ENCODE measurements around the gene CLCN4. TPM values are rescaled to one million over a fixed set of nuclear protein-coding genes. Genes with fewer than 3 reads are reported as not detected.

The CLCN4 gene
- total RNA-seq, 4 donors from 2014 or later: 0.79 to 1.1 TPM; not detected in 2

DNA sequence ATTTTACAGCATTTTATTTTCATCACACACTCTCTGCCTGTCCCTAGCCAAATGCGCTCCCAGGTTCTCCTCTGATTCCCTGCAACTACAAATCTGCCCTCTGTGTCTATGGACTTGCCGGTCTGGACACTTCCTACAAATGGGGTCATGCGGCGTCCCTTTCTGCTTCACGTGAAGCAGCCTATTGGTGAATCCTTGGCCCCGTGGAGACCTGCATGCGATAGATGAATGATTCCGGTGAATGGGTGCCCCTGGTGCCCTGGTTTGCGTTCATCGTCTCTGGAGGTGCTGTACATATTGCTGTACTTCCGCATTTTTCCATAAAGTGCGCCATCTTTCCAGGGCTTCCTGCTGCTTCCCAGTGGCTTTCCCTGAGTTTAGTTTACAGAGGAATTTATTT is 27.5 kb upstream of the CLCN4 start:
- Histone ChIP-seq H3K9me3 (no peaks in the 10 kb centered on the region), H3K4me3 (no peak overlapping the region), H3K27ac (no peak overlapping the region), H3K4me1 (no peaks in the 10 kb centered on the region), H3K36me3 (no peaks in the 10 kb centered on the region), H3K27me3 (no peaks in the 10 kb centered on the region)
- TF ChIP-seq POLR2A (IDR thresholded peaks at IDR 0.05) (no peak), POLR2AphosphoS5 (IDR thresholded peaks at IDR 0.05) (no peak), EP300 (IDR thresholded peaks at IDR 0.05; ENCODE audit: low read depth) (no peak)
- TF ChIP-seq, protein P1, sequence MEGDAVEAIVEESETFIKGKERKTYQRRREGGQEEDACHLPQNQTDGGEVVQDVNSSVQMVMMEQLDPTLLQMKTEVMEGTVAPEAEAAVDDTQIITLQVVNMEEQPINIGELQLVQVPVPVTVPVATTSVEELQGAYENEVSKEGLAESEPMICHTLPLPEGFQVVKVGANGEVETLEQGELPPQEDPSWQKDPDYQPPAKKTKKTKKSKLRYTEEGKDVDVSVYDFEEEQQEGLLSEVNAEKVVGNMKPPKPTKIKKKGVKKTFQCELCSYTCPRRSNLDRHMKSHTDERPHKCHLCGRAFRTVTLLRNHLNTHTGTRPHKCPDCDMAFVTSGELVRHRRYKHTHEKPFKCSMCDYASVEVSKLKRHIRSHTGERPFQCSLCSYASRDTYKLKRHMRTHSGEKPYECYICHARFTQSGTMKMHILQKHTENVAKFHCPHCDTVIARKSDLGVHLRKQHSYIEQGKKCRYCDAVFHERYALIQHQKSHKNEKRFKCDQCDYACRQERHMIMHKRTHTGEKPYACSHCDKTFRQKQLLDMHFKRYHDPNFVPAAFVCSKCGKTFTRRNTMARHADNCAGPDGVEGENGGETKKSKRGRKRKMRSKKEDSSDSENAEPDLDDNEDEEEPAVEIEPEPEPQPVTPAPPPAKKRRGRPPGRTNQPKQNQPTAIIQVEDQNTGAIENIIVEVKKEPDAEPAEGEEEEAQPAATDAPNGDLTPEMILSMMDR (IDR thresholded peaks at IDR 0.05): no peak
- WGBS, 2 donors (ENCODE audit: low coverage in 1 of 2): 91 to 100% methylated on average over 1 to 12 of the region's 12 CpGs
- no peak for DNase-seq
- in situ Hi-C loops (cut with MboI; ENCODE audit: low pct_ligation_motif_present in 1 of 4, low pct_unique_long_range_greater_than_20kb in 1 of 4, low sequenced_read_pairs in 3 of 4): no loop called here
- intact Hi-C loops (cut with DNase I; ENCODE audit: low total_unique reads): no loop called here

DNA sequence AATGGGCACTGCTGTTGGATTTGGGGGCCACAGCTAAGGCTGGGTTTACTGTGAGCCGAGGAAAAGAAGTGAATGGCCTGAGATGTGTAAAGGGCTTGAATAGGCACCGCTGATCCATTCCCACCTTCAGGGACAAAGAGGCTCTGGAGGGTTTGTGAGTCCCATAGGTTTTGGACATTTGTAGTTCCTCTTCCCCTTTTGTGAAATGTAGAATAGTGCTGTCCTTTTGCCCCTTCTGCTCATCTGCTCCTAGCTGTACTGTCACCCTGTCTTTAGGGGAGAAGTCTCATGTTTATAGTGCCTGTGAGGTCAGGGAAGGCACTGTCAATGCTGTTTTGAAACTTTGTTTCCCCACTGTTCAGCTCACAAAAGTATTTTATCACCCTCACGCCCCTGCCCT is 26.4 kb upstream of the CLCN4 start:
- intact Hi-C loops (cut with DNase I; ENCODE audit: low total_unique reads): no loop called here
- Histone ChIP-seq H3K4me3 (no peak overlapping the region), H3K36me3 (no peaks in the 10 kb centered on the region), H3K27ac (no peak overlapping the region), H3K4me1 (no peaks in the 10 kb centered on the region), H3K27me3 (no peaks in the 10 kb centered on the region), H3K9me3 (no peaks in the 10 kb centered on the region)
- TF ChIP-seq EP300 (IDR thresholded peaks at IDR 0.05; ENCODE audit: low read depth): no peak
- no peak for TF ChIP-seq POLR2AphosphoS5 (IDR thresholded peaks at IDR 0.05)
- no peak for TF ChIP-seq POLR2A (IDR thresholded peaks at IDR 0.05)
- TF ChIP-seq, protein P1 (IDR thresholded peaks at IDR 0.05): no peak
- 76% methylated on average over 3 of the region's 3 CpGs; no CpG with 5 or more reads in 1 of the 2 donors for WGBS, 2 donors (ENCODE audit: low coverage in 1 of 2)
- no peak for DNase-seq
- in situ Hi-C loops (cut with MboI; ENCODE audit: low pct_ligation_motif_present in 1 of 4, low pct_unique_long_range_greater_than_20kb in 1 of 4, low sequenced_read_pairs in 3 of 4): no loop called here

DNA sequence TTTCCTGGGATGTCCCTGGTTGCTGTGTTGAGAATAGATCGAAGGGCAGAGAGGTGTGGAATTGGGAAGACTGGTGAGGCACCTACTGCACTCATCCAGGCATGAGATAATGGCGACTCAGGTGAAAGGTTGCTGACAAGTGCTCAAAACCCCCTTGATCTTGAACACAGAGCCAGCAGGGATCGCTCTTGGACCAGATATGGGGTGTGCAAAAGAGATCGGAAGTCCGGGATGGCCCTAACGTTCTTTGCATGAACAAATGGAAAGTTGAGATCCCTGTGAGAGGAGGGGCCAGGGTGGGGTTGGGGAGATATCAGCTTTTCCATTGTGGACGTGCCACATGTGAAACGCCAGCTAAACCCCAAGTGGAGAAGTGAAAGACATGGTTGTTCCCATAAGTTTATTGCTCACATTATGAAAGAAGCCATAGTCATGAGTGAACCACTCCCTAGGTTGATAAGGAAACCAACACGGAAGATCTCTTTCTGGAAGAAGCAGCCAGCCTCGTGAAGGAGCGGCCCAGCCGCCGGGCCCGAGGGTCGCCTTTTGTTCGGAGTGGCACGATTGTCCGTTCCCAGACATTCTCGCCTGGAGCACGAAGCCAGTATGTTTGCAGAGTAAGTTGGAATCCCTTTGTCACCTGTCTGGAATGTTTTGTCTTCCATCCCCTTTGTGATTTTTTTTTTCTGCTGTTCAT is 22.6 kb upstream of the CLCN4 start:
- H3K36me3 ChIP-seq: no peaks in the 10 kb centered on the region
- in situ Hi-C loops (cut with MboI; ENCODE audit: low pct_ligation_motif_present in 1 of 4, low pct_unique_long_range_greater_than_20kb in 1 of 4, low sequenced_read_pairs in 3 of 4) (no loop called here), intact Hi-C loops (cut with DNase I; ENCODE audit: low total_unique reads) (no loop called here)
- 77% methylated on average over 20 of the region's 20 CpGs; no CpG with 5 or more reads in 1 of the 2 donors for WGBS, 2 donors (ENCODE audit: low coverage in 1 of 2)
- no peak for DNase-seq
- H3K9me3 ChIP-seq: no peaks in the 10 kb centered on the region
- TF ChIP-seq, protein P1 (IDR thresholded peaks at IDR 0.05): no peak
- TF ChIP-seq EP300 (IDR thresholded peaks at IDR 0.05; ENCODE audit: low read depth): no peak
- TF ChIP-seq POLR2A (IDR thresholded peaks at IDR 0.05): no peak
- TF ChIP-seq POLR2AphosphoS5 (IDR thresholded peaks at IDR 0.05): no peak
- no peaks in the 10 kb centered on the region for H3K27me3 ChIP-seq
- H3K4me3 ChIP-seq: no peak overlapping the region
- H3K27ac ChIP-seq: peak overlapping the region in 1 of 4 donors; percentile 31
- no peaks in the 10 kb centered on the region for H3K4me1 ChIP-seq

DNA sequence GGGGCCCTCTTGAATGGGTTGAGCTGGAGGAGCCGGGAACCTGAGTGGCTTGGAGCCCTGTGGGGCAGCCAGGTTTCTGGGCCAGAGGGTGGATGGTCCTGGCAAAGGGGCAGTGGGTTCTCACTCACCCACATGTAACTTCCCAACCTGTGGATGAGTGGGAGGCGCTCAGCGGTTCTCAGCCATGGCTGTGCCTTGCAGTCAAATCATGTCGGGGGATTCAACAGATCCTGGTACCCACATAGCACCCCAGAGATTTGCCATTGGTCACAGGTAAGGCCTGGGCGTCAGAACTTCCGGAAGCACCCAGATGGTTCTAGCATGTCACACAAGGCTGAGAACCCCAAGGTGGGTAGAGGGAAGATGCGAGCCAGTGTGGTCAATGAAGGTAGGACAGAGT is 21.9 kb upstream of the CLCN4 start:
- WGBS, 2 donors (ENCODE audit: low coverage in 1 of 2): 89% methylated on average over 7 of the region's 7 CpGs; no CpG with 5 or more reads in 1 of the 2 donors
- in situ Hi-C loops (cut with MboI; ENCODE audit: low pct_ligation_motif_present in 1 of 4, low pct_unique_long_range_greater_than_20kb in 1 of 4, low sequenced_read_pairs in 3 of 4): no loop called here
- intact Hi-C loops (cut with DNase I; ENCODE audit: low total_unique reads): no loop called here
- no peak overlapping the region for H3K27ac ChIP-seq
- TF ChIP-seq POLR2AphosphoS5 (IDR thresholded peaks at IDR 0.05) (no peak), POLR2A (IDR thresholded peaks at IDR 0.05) (no peak)
- TF ChIP-seq, protein P1 (IDR thresholded peaks at IDR 0.05): no peak
- H3K36me3 ChIP-seq: no peaks in the 10 kb centered on the region
- no peak for DNase-seq
- no peak overlapping the region for H3K4me3 ChIP-seq
- H3K27me3 ChIP-seq: no peaks in the 10 kb centered on the region
- no peaks in the 10 kb centered on the region for H3K4me1 ChIP-seq
- H3K9me3 ChIP-seq: no peaks in the 10 kb centered on the region
